ENCODE results near the gene MCTP1.

DNA sequence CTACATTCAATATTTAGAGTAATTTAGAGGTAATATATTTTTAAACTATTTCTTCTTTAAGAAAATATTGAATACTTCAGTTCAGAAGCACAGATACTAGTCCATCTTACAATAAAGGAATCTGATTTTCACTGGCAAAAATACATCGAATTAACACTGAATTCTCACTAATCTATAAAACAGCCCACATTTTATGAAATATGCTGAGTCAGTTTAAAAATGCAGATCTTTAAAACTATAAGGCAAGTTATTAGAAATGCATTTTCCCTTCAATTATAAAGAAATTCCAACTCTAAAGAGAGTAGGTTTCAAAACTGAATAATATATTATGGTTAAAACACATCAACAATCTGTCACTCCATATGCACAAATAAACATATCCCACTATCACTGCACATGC, 433.9 kb downstream of the MCTP1 start:
- TF ChIP-seq, protein P1, sequence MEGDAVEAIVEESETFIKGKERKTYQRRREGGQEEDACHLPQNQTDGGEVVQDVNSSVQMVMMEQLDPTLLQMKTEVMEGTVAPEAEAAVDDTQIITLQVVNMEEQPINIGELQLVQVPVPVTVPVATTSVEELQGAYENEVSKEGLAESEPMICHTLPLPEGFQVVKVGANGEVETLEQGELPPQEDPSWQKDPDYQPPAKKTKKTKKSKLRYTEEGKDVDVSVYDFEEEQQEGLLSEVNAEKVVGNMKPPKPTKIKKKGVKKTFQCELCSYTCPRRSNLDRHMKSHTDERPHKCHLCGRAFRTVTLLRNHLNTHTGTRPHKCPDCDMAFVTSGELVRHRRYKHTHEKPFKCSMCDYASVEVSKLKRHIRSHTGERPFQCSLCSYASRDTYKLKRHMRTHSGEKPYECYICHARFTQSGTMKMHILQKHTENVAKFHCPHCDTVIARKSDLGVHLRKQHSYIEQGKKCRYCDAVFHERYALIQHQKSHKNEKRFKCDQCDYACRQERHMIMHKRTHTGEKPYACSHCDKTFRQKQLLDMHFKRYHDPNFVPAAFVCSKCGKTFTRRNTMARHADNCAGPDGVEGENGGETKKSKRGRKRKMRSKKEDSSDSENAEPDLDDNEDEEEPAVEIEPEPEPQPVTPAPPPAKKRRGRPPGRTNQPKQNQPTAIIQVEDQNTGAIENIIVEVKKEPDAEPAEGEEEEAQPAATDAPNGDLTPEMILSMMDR (IDR thresholded peaks at IDR 0.05; ENCODE audit: control extremely low read depth in 1 of 3, insufficient read depth in 1 of 3, low read depth in 1 of 3, low read length in 3 of 3), result no peak
- TF ChIP-seq RAD21 (IDR thresholded peaks at IDR 0.05 in 1 of 2, conservative IDR thresholded peaks at IDR 0.05 in 1 of 2; ENCODE audit: low read depth in 2 of 2, low read length in 2 of 2), result no peak

Measured in H1 (cell line).